Astrocyte (in vitro differentiated cells and primary cell): ENCODE measurements around the gene SHROOM1.

Experiments used
- CTCF ChIP-seq: IDR thresholded peaks from 2 replicates; pipeline ENCODE4 v1.5.1; 2011; ENCODE audit warnings: low read depth, mild to moderate bottlenecking, inconsistent platforms, low read length, moderate library complexity; ENCODE audit not compliant: insufficient read depth
- EZH2 ChIP-seq: IDR thresholded peaks from 2 replicates; pipeline ENCODE4 v1.6.1; 2012; ENCODE audit warnings: mild to moderate bottlenecking, low read length, inconsistent platforms; ENCODE audit not compliant: insufficient read depth

GRCh38 chr5:132800545-132800944, 29.9 kb downstream of the SHROOM1 start:
- TF ChIP-seq CTCF (no peak), EZH2 (no peak)
